PC-3 (cell line): ENCODE measurements around the gene ZNF23.

Source experiments
- CTCF ChIP-seq: fragments of 300-600 bp; sonication (generic); conservative IDR thresholded peaks from 2 replicates; pipeline ENCODE4 v1.5.1; 2017; ENCODE audit warnings: antibody characterized with exemption, low read depth, mild to moderate bottlenecking, low read length
- EZH2 ChIP-seq: fragments of 300-600 bp; sonication (generic); IDR thresholded peaks from one replicate; pipeline ENCODE4 v1.6.1; 2017; ENCODE audit warnings: antibody characterized with exemption, mild to moderate bottlenecking, low read length; ENCODE audit not compliant: unreplicated experiment
- EZH2phosphoT487 ChIP-seq: fragments of 300-600 bp; sonication (generic); IDR thresholded peaks from 2 replicates; pipeline ENCODE4 v1.6.1; 2018; ENCODE audit warnings: mild to moderate bottlenecking, antibody characterized with exemption, low read length, borderline replicate concordance

GRCh38 chr16:71425746-71426068 is 36.3 kb downstream of the ZNF23 start:
- TF ChIP-seq CTCF (no peak), EZH2 (no peak), EZH2phosphoT487 (no peak)
